GM18951 (cell line): ENCODE measurements around the gene BCCIP.

Source experiments
- POLR2A ChIP-seq: IDR thresholded peaks from 4 replicates; pipeline ENCODE4 v1.6.1; 2011; ENCODE audit warnings: mild to moderate bottlenecking; ENCODE audit not compliant: insufficient read length, insufficient read depth; ENCODE audit errors: extremely low read depth
- in situ Hi-C: fragments of 300-500 bp; cut with MboI; formaldehyde crosslinking; loops from one replicate; pipeline ENCODE4 v1.12.0; 2022; ENCODE audit warnings: low sequenced_read_pairs, mixed read lengths, inconsistent platforms; ENCODE audit not compliant: unreplicated experiment

BCCIP gene

DNA sequence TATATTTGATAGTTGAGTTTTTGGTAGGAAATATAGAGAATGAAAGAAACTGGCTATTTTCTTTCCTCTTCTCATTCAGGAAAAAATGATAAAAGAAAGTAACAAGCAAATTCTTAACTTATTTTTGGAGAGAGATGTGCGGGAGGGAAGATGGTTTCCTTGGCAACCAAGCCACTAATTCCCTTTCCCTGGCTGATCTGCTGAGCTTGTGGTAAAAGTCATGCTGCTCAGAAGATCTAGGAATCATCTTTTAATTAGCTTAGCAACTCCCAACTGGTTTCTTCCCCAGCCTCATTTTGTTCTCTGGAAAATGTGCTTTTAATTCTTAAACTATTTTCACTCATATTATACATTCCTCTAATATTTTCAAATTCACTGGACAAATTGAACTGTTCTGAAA is 12.1 kb upstream of the BCCIP start:
- TF ChIP-seq POLR2A, result no peak
- in situ Hi-C loops, result no loop called here

- TF ChIP-seq POLR2A, result no peak
Observed at GRCh38 chr10:125812128-125812750, 11.1 kb upstream of the BCCIP start.

GRCh38 chr10:125815764-125816163 is 7.6 kb upstream of the BCCIP start:
- in situ Hi-C loops, result no loop called here
- no peak for TF ChIP-seq POLR2A

More at GRCh38 chr10:125812128-125812750, 11.1 kb upstream of the BCCIP start:
- in situ Hi-C loops, result no loop called here

DNA sequence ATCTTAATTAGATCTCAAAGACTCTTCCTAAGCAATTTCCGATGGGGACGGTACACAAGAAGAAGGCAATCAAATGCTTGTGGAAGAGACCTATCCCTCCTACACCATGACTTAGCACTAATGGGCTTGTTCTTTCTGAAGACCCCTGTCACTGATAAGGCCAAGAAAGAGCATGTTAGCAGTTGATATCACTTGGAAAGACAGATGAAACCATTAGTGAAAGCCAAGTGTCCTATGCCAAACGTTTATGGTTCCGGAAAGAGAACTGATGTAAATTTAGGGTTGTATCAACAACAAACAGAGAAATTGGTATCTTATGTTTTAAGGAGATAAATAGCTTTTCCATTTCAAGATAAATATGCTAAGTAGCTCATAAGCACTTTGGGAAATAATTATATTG is 6.8 kb upstream of the BCCIP start:
- TF ChIP-seq POLR2A, result no peak
- in situ Hi-C loops, result no loop called here

DNA sequence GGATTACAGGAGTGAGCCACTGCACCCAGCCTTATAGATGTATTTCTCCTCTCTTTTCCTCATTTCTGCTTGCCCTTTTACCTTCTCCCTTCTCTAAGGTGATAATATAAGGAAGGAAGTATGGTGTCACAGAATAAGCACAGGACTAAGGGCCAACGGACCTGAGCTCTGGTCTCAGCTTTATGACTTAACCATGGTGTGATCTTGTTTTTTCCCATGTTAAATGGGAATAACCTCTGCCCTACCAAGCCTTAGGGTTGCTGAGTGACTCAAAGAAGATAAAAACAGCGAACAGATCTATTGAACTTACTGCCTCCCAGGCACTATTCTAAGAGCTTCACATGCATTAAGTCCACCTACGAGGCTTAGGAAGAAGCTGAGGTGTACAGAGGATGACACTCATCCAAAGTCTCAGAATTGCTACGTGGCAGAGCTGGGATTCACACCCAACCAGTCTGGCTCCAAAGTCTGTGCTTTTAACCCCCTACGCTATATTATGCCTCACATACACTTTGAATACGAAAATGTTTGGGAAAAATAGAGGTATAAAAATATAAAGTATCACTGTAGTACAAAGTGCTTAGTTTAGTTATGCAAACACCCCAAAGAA is 5.9 kb upstream of the BCCIP start:
- TF ChIP-seq POLR2A, result no peak
- in situ Hi-C loops, result no loop called here

- TF ChIP-seq POLR2A, result no peak
- in situ Hi-C loops, result no loop called here
Observed at GRCh38 chr10:125820701-125821100, 2.6 kb upstream of the BCCIP start.

DNA sequence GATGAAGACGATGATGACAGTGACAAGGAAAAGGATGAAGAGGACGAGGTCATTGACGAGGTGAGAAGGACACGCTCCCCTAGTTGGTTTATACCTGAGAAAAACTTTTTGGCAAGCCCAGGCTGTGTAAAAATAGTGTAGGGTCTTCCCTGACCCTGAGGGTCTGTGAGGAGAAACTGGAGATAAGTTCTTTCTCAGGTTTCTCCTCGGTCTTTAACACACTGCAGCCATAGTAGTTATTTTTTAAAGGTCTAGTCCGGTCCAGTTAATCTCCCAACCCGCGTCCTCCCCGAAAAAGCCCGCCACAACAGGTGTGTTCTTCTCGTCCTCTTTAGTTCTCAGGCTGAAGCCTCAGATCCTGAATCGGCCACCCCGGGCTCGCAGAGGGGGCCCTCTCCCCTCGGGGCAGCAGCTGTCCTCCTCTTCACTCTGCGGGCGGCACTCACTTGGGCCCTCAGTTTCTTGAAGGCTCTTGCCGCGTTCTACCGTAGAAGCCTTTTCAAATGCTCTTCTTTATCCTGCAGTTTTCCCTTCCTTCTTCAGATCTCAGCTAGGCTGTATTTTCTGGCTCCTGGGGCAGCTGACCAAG is 411 bp downstream of the BCCIP start:
- TF ChIP-seq POLR2A, result no peak
- in situ Hi-C loops, result no loop called here

DNA sequence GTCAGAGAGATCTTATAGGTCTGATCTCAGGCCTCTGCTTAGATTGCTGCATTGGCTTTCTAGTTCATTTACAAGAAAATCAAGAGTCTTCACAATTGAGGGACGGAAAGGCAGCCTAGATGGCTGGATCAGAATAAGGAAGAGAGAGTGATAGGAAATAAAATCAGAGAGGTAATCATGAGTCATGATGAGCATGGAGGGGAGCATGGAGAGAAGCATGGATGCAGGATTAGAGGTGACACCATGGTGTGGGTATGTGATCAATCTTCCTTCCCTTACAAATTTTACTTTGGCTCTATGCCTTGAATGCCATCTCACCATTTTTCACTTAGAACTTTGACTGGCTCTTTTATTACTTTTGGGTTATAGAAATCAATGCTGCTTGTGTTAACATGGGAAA is 1.4 kb downstream of the BCCIP start:
- in situ Hi-C loops, result no loop called here
- no peak for TF ChIP-seq POLR2A

GRCh38 chr10:125827133-125827532 is 3.8 kb downstream of the BCCIP start:
- no peak for TF ChIP-seq POLR2A
- in situ Hi-C loops, result no loop called here

- no peak for TF ChIP-seq POLR2A
- in situ Hi-C loops, result no loop called here
Observed at GRCh38 chr10:125828311-125828710, 5.0 kb downstream of the BCCIP start.

DNA sequence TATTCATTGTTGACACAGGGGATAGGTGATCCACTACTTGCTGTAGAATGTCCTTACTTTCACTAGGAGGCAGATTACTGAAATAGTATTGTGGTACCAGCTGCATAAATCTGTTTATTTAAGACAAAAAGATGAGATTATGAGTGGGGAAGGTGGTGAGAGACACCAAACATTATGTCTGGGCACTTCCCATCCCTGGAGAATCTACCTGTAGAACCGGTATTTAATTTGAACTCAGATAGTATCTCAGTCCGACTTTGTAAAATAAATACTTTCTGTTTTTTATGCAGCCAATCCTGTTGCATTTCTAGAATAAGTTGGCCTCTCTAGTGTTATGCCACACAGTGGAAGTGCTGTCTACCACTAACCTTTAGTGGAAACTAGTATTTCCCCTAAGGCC is 13.4 kb downstream of the BCCIP start:
- TF ChIP-seq POLR2A, result no peak
- in situ Hi-C loops, result no loop called here

DNA sequence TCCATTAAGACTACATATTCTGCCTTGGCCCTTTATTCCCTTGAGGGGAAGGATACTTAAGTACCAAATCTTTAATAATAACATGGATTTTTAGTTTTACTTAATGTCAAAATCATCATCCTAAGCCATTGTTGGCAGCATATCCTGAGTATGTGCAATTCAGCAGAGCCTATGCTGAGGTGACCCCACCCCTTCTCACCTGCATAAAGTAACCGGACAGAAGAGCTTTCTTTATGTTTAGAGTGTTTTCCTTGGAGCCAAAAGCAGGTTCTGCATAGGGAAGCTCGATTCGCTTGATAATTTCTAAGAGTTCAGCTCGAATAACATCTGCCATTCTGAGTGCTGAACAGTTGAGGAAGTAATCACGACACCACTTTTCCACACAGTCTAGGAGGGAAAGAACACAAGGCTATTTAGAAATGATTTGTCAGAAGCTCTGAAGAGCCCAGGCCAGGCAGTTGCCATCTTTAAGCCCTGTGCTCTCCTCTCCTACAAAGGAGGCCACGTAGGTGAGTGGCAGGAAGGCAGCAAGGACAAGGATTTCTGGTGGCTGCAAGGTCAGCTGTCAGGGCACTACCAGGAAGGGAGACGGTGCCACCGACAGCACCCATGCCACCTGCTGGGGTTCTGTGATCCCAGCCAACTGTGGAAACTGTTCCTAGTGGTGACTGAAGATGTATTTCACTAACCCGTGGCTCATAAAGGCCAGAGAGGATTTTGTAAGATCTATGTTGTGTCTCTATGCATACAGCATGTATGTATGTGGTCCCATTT is 15.6 kb downstream of the BCCIP start:
- in situ Hi-C loops, result no loop called here
- no peak for TF ChIP-seq POLR2A

DNA sequence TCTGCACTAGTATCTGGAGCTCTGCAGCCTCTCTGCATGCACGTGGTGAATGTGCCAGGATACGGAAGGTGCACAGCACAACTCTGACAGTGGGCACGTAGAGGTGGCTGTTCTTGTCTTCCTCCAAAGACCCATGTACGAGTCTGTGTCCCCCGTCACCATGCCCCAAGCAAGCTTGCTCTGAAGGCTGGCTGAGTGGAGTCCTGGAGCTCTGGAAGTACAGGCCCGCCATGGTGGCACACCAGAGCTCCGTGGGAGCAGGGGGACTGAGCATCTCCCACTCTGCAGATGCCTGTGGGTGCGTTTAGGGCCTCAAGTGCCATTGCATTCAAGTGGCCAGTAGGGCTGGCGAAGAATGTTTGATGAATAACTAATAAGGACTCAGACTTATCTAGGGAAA is 17.1 kb downstream of the BCCIP start:
- in situ Hi-C loops, result no loop called here
- TF ChIP-seq POLR2A, result no peak
